CD4-positive, alpha-beta T cell (primary cell): ENCODE measurements around the gene IFT172. TPM values are rescaled to one million over a fixed set of nuclear protein-coding genes. Genes with fewer than 3 reads are reported as not detected.
A peak's percentile ranks its signal among the peaks of the same experiment; 100 is the strongest.

ENCODE experiments used
- ATAC-seq: fragments of 200-7000 bp; cut with Tn5 transposase; one replicate; pipeline ENCODE4 v1.10.0; 2022; ENCODE audit warnings: mild to moderate bottlenecking; ENCODE audit not compliant: poor library complexity
- CTCF ChIA-PET: fragments of 350-600 bp; sonication (Branson Sonifier 250); formaldehyde crosslinking; loops from one replicate; lab custom pipeline; 2021; ENCODE audit warnings: antibody characterized with exemption, inconsistent platforms; lab: Charles Lee
- POLR2A ChIA-PET: fragments of 350-600 bp; sonication (Branson Sonifier 250); formaldehyde crosslinking; loops from one replicate; lab custom pipeline; 2021; ENCODE audit warnings: antibody characterized with exemption, inconsistent platforms; lab: Charles Lee
- DNase-seq, 14 experiments: peaks; one replicate each; pipeline ENCODE4 v3.0.0-alpha.2; 2013 to 2020; ENCODE audit warnings: mixed read lengths in 2 of 14
- H3K27ac ChIP-seq, 2 donors: one replicate each; pipeline versions ENCODE4 v1.5.1 to v1.7.0; 2013; ENCODE audit warnings: low read length in 2 of 2, low read depth in 1 of 2, mild to moderate bottlenecking in 1 of 2
- H3K27me3 ChIP-seq, 2 experiments: 1 replicate in 1 of 2; 2 replicates in 1 of 2; pipeline versions ENCODE4 v1.6.1 to v1.7.0; 2013; ENCODE audit warnings: low read length in 2 of 2, control low read depth in 1 of 2, mild to moderate bottlenecking in 1 of 2, moderate library complexity in 1 of 2; ENCODE audit not compliant: insufficient read depth in 2 of 2, control insufficient read depth in 1 of 2
- H3K36me3 ChIP-seq: one replicate; pipeline ENCODE4 v1.6.1; 2013; ENCODE audit warnings: low read length, control low read depth; ENCODE audit not compliant: insufficient read depth
- H3K4me1 ChIP-seq: one replicate; pipeline ENCODE4 v1.6.1; 2013; ENCODE audit warnings: low read length, control low read depth; ENCODE audit not compliant: insufficient read depth
- H3K4me3 ChIP-seq: one replicate; pipeline ENCODE4 v1.5.1; 2013; ENCODE audit warnings: mild to moderate bottlenecking, low read length, moderate library complexity
- H3K9me3 ChIP-seq, 2 experiments: 1 replicate in 1 of 2; 2 replicates in 1 of 2; pipeline versions ENCODE4 v1.6.1 to v1.7.0; 2013; ENCODE audit warnings: low read length in 2 of 2, mild to moderate bottlenecking in 2 of 2, control low read depth in 1 of 2, moderate library complexity in 1 of 2; ENCODE audit not compliant: control insufficient read depth in 1 of 2, insufficient read depth in 1 of 2
- H3K27ac Mint-ChIP-seq: one replicate; pipeline ENCODE4 v1.8.0; 2020; ENCODE audit warnings: mixed read lengths
- H3K27me3 Mint-ChIP-seq: one replicate; pipeline ENCODE4 v1.8.0; 2021; ENCODE audit warnings: mixed read lengths
- H3K36me3 Mint-ChIP-seq: one replicate; pipeline ENCODE4 v1.8.0; 2021; ENCODE audit warnings: low read depth, mixed read lengths
- H3K4me1 Mint-ChIP-seq: one replicate; pipeline ENCODE4 v1.8.0; 2021; ENCODE audit warnings: low read depth, mixed read lengths
- H3K4me3 Mint-ChIP-seq: one replicate; pipeline ENCODE4 v1.8.0; 2020; ENCODE audit warnings: mild to moderate bottlenecking, mixed read lengths
- H3K9me3 Mint-ChIP-seq: one replicate; pipeline ENCODE4 v1.8.0; 2020; ENCODE audit warnings: mixed read lengths
- CTCF ChIP-seq: fragments of 200-600 bp; IDR thresholded peaks from one replicate; pipeline ENCODE4 v1.8.0; 2022; ENCODE audit warnings: antibody characterized with exemption, mild to moderate bottlenecking
- intact Hi-C, 2 experiments: fragments of 100-400 bp; cut with DNase I in 1 of 2; cut with micrococcal nuclease in 1 of 2; formaldehyde crosslinking; loops; one replicate each; pipeline versions ENCODE4 v1.15.1 to v1.9.0; 2023 to 2025; cut with DNase I, micrococcal nuclease
- total RNA-seq, 174 experiments: library from RNA in 2 of 174; stranded (reverse) in 2 of 174; gene quantifications; one replicate each; pipeline ENCODE4 v1.2.3 and lab custom pipeline; 2021 to 2026

The IFT172 gene
- total RNA-seq, 2 experiments from 2014 or later, result 13.3 to 14.4 TPM

GRCh38 chr2:27497288-27497627, 7.7 kb upstream of the IFT172 start:
- H3K36me3 ChIP-seq, result no peaks in the 10 kb centered on the region
- Mint-ChIP-seq H3K4me1 (peaks cover 13% of the 10 kb centered on the region), H3K36me3 (no peaks in the 10 kb centered on the region), H3K27me3 (peaks cover 56% of the 10 kb centered on the region), H3K27ac (no peak overlapping the region), H3K9me3 (no peaks in the 10 kb centered on the region), H3K4me3 (no peak overlapping the region)
- ATAC-seq (no peak), DNase-seq (no peak)
- no peak overlapping the region for H3K27ac ChIP-seq
- no peak overlapping the region for H3K4me3 ChIP-seq
- intact Hi-C loops, result no loop called here
- H3K9me3 ChIP-seq, result no peaks in the 10 kb centered on the region
- CTCF ChIA-PET, result no interaction called here
- peaks cover 38 to 53% of the 10 kb centered on the region in 2 experiments for H3K27me3 ChIP-seq
- H3K4me1 ChIP-seq, result peaks cover 12% of the 10 kb centered on the region
- POLR2A ChIA-PET, result no interaction called here
- no peak for TF ChIP-seq CTCF

- Histone ChIP-seq H3K27me3 (peaks cover 38 to 53% of the 10 kb centered on the region in 2 experiments), H3K27ac (no peak within 1 kb of the TSS), H3K4me1 (peaks cover 12% of the 10 kb centered on the region), H3K36me3 (no peaks in the 10 kb centered on the region), H3K9me3 (no peaks in the 10 kb centered on the region), H3K4me3 (no peak within 1 kb of the TSS)
- Mint-ChIP-seq H3K4me3 (peak within 1 kb of the TSS; percentile 56), H3K4me1 (peaks cover 13% of the 10 kb centered on the region), H3K9me3 (no peaks in the 10 kb centered on the region), H3K27me3 (peaks cover 56% of the 10 kb centered on the region), H3K36me3 (no peaks in the 10 kb centered on the region), H3K27ac (no peak within 1 kb of the TSS)
- ChIA-PET POLR2A (no interaction called here), CTCF (no interaction called here)
- TF ChIP-seq CTCF, result no peak
- no peak for ATAC-seq
- intact Hi-C loops, result no loop called here
- DNase-seq, result peak in 2 of 14 experiments; percentile 50 to 63
Measured at GRCh38 chr2:27496357-27497287, 7.1 kb upstream of the IFT172 start, which contains the start of gene GCKR. Gene GCKR, plus strand, starts transcription at chr2:27496839. Its CDS starts 66 bp downstream, at chr2:27496905.

- ChIA-PET POLR2A (no interaction called here), CTCF (no interaction called here)
- Mint-ChIP-seq H3K36me3 (no peaks in the 10 kb centered on the region), H3K4me1 (peaks cover 13% of the 10 kb centered on the region), H3K27ac (no peak overlapping the region), H3K9me3 (no peaks in the 10 kb centered on the region), H3K4me3 (peak overlapping the region; percentile 56), H3K27me3 (peaks cover 56% of the 10 kb centered on the region)
- DNase-seq, result peak in 1 of 14 experiments; percentile 13
- peaks cover 12% of the 10 kb centered on the region for H3K4me1 ChIP-seq
- no peaks in the 10 kb centered on the region for H3K36me3 ChIP-seq
- H3K4me3 ChIP-seq, result no peak overlapping the region
- H3K9me3 ChIP-seq, result no peaks in the 10 kb centered on the region
- no peak for TF ChIP-seq CTCF
- peaks cover 38 to 53% of the 10 kb centered on the region in 2 experiments for H3K27me3 ChIP-seq
- no peak for ATAC-seq
- H3K27ac ChIP-seq, result no peak overlapping the region
- intact Hi-C loops, result loop anchor here in 1 of 2 experiments (2.0 kb wide), 1 partner anchor 85 kb away; no protein-coding TSS in a partner anchor
Measured at GRCh38 chr2:27495840-27496356, 6.4 kb upstream of the IFT172 start.
